ENCODE data around the gene MPHOSPH9. TPM values are rescaled to one million over a fixed set of nuclear protein-coding genes. Genes with fewer than 3 reads are reported as not detected.
"Not testable (repeated sequence)": the region's sequence is repeated elsewhere in the genome, so short reads cannot be mapped to it uniquely, and the experiment has no call there.

MPHOSPH9 gene
- total RNA-seq, 1 donor: 68.9 TPM

DNA sequence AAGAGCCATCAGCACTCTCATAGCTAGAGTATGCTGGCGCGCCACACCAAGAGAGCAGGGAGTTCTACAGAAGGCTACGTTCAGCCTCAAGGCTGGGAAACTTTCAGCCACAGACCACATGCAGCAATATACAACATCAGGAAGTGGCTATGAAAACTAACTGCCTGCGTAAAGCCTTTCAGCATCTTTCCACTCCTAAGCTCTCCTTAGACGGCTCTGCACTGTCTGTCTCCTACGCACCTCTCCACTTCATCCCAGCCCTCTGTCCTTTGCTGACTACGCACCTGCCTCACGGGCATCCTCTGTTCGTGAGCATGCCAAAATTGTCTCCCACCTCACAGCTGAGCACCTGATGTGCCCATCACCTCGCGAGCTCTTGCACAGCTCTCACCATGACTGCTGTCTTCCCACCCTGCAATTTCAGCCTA, 9.7 kb downstream of the MPHOSPH9 start:
- TF ChIP-seq, protein P1, sequence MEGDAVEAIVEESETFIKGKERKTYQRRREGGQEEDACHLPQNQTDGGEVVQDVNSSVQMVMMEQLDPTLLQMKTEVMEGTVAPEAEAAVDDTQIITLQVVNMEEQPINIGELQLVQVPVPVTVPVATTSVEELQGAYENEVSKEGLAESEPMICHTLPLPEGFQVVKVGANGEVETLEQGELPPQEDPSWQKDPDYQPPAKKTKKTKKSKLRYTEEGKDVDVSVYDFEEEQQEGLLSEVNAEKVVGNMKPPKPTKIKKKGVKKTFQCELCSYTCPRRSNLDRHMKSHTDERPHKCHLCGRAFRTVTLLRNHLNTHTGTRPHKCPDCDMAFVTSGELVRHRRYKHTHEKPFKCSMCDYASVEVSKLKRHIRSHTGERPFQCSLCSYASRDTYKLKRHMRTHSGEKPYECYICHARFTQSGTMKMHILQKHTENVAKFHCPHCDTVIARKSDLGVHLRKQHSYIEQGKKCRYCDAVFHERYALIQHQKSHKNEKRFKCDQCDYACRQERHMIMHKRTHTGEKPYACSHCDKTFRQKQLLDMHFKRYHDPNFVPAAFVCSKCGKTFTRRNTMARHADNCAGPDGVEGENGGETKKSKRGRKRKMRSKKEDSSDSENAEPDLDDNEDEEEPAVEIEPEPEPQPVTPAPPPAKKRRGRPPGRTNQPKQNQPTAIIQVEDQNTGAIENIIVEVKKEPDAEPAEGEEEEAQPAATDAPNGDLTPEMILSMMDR (IDR thresholded peaks at IDR 0.05; ENCODE audit: insufficient read depth, low read length): no peak
- no peak for DNase-seq (ENCODE audit: low read depth)
- no peak overlapping the region for H3K4me3 ChIP-seq (ENCODE audit: low read depth, low read length)

DNA sequence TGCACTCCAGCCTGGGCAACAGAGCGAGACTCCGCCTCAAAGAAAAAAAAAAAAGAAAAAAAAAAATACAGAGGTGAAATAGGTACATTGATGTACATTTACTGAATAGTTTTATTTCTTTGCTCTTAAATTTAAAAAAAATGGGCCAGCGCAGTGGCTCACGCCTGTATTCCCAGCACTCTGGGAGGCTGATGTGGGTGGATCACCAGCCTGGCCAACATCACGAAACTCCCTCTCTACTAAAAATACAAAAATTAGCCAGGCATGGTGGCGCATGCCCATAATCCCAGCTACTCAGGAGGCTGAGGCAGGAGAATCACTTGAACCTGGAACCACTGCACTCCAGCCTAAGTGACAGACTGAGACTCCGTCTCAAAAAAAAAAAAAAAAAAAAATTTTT, 25.1 kb downstream of the MPHOSPH9 start:
- not testable (repeated sequence) for H3K4me3 ChIP-seq (ENCODE audit: low read depth, low read length); DNase-seq (ENCODE audit: low read depth)

DNA sequence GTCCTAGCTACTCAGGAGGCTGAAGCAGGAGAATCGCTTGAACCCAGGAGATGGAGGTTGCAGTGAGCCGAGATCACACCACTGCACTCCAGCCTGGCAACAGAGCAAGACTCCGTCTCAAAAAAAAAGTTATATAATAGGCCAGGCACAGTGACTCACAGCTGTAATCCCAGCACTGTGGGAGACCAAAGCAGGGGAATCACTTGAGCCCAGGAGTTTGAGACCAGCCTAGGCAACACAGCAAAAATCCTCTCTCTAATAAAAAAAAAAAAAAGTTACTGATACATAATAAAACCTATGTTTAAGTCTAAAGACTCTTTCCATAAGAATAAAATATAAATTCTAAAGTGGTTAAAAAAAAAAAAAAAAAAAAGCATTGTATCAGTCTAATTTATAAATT, 26.1 kb downstream of the MPHOSPH9 start:
- H3K4me3 ChIP-seq (ENCODE audit: low read depth, low read length): not testable (repeated sequence)
- peak; percentile 30 for DNase-seq (ENCODE audit: low read depth)

GRCh38 chr12:123200414-123200813, 32.5 kb downstream of the MPHOSPH9 start:
- no peak overlapping the region for H3K4me3 ChIP-seq (ENCODE audit: low read depth, low read length)
- TF ChIP-seq, protein P1 (IDR thresholded peaks at IDR 0.05; ENCODE audit: insufficient read depth, low read length): no peak
- no peak for DNase-seq (ENCODE audit: low read depth)

DNA sequence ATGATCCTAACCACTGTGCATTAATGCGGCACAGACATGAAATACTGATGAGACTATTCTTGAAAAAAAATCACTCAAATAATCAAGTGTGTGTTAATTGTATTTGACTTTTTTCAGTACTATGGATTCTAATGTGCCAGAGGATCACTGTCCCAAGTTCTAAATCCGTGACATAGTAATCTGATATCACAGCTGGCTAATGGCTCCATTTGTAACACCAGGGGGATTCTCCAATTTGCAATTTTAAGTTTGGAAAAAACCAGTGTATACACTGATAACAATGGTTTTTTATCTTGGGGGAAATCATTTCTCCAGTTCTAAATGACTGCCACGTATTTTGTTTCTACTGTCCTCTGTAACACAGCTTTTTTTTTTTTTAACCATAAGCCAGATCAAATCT, 33.0 kb downstream of the MPHOSPH9 start:
- no peak for DNase-seq (ENCODE audit: low read depth)
- no peak overlapping the region for H3K4me3 ChIP-seq (ENCODE audit: low read depth, low read length)
- TF ChIP-seq, protein P1 (IDR thresholded peaks at IDR 0.05; ENCODE audit: insufficient read depth, low read length): no peak

- no peak overlapping the region for H3K4me3 ChIP-seq (ENCODE audit: low read depth, low read length)
- TF ChIP-seq, protein P1 (IDR thresholded peaks at IDR 0.05; ENCODE audit: insufficient read depth, low read length): no peak
- DNase-seq (ENCODE audit: low read depth): no peak
Measured at GRCh38 chr12:123187637-123188036, 45.3 kb downstream of the MPHOSPH9 start.

- no peak for DNase-seq (ENCODE audit: low read depth)
- H3K4me3 ChIP-seq (ENCODE audit: low read depth, low read length): no peak overlapping the region
- TF ChIP-seq, protein P1 (IDR thresholded peaks at IDR 0.05; ENCODE audit: insufficient read depth, low read length): no peak
Measured at GRCh38 chr12:123180171-123180570, 52.8 kb downstream of the MPHOSPH9 start.

DNA sequence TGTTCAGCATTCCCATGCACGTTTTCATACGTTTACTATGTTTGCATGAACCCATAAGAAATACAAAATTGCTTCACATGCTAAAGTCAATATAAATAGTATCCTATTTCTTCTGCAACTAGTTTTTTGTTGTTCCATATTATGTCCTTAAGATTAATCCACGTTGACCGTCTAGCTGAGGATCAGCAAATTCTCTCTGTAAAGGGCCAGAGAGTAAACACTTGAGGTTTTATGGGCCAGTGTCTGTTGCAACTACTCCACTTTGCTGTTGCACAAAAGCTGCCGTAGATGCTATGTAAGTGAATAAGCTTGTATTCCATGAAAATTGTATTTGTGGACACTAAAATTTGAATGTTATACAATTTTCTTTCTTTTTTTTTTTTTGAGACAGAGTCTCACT, 61.0 kb downstream of the MPHOSPH9 start:
- DNase-seq (ENCODE audit: low read depth): no peak
- H3K4me3 ChIP-seq (ENCODE audit: low read depth, low read length): no peak overlapping the region
- TF ChIP-seq, protein P1 (IDR thresholded peaks at IDR 0.05; ENCODE audit: insufficient read depth, low read length): no peak

Data from fibroblast of the aortic adventitia (primary cell).